Measurements from ENCODE around the gene ARSB.
A peak's percentile ranks its signal among the peaks of the same experiment; 100 is the strongest.
"Not testable (repeated sequence)": the region's sequence is repeated elsewhere in the genome, so short reads cannot be mapped to it uniquely, and the experiment has no call there.

ARSB gene

GRCh38 chr5:78983601-78984438 is 1.3 kb downstream of the ARSB start:
- Histone ChIP-seq H3K36me3 (replicated peaks) (no peaks in the 10 kb centered on the region), H3K4me1 (peaks cover 13% of the 10 kb centered on the region), H3K27me3 (ENCODE audit: low read depth) (no peaks in the 10 kb centered on the region), H3K4me3 (peak overlapping the region; percentile 42), H3K9me3 (no peaks in the 10 kb centered on the region)
- DNase-seq (ENCODE audit: low spot score in 2 of 2), result peak in 1 of 2 experiments; percentile 28
- in situ Hi-C loops (cut with MboI; ENCODE audit: low sequenced_read_pairs), result no loop called here

- H3K4me3 ChIP-seq; H3K9me3 ChIP-seq; H3K36me3 ChIP-seq (replicated peaks); DNase-seq (ENCODE audit: low spot score in 2 of 2); in situ Hi-C loops (cut with MboI; ENCODE audit: low sequenced_read_pairs); H3K27me3 ChIP-seq (ENCODE audit: low read depth): not testable (repeated sequence)
- peaks cover 13% of the 10 kb centered on the region for H3K4me1 ChIP-seq
Observed at GRCh38 chr5:78983194-78983593, 1.9 kb downstream of the ARSB start.

DNA sequence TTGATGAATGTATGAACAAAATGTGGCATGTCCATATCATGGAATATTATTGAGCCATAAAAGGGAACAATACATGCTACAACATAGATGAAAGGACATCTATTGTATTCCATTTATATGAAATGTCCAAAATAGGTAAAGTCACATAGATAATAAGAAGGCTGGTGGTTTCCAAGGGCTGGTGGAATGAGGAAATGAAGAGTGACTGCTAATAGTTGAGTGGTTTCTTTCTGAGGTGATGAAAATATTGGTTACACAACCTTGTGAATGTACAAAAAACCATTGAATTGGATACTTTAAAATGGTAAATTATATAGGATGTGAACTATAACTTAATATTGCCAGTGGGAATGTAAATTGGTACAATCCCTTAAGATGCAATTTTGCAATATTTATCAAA is 5.2 kb downstream of the ARSB start:
- no peak overlapping the region for H3K4me3 ChIP-seq
- DNase-seq (ENCODE audit: low spot score in 2 of 2), result no peak
- in situ Hi-C loops (cut with MboI; ENCODE audit: low sequenced_read_pairs), result no loop called here
- peaks cover 7% of the 10 kb centered on the region for H3K4me1 ChIP-seq
- H3K27me3 ChIP-seq (ENCODE audit: low read depth), result no peaks in the 10 kb centered on the region
- no peaks in the 10 kb centered on the region for H3K9me3 ChIP-seq
- no peaks in the 10 kb centered on the region for H3K36me3 ChIP-seq (replicated peaks)

GRCh38 chr5:78979117-78979742 is 5.9 kb downstream of the ARSB start:
- Histone ChIP-seq H3K36me3 (replicated peaks) (no peaks in the 10 kb centered on the region), H3K4me3 (no peak overlapping the region), H3K4me1 (peaks cover 7% of the 10 kb centered on the region), H3K9me3 (no peaks in the 10 kb centered on the region), H3K27me3 (ENCODE audit: low read depth) (no peaks in the 10 kb centered on the region)
- in situ Hi-C loops (cut with MboI; ENCODE audit: low sequenced_read_pairs), result no loop called here
- DNase-seq (ENCODE audit: low spot score in 2 of 2), result no peak

GRCh38 chr5:78975035-78975434 is 10.1 kb downstream of the ARSB start:
- H3K36me3 ChIP-seq (replicated peaks), result no peaks in the 10 kb centered on the region
- H3K9me3 ChIP-seq, result no peaks in the 10 kb centered on the region
- no peaks in the 10 kb centered on the region for H3K27me3 ChIP-seq (ENCODE audit: low read depth)
- no peaks in the 10 kb centered on the region for H3K4me1 ChIP-seq
- H3K4me3 ChIP-seq, result no peak overlapping the region
- no peak for DNase-seq (ENCODE audit: low spot score in 2 of 2)
- in situ Hi-C loops (cut with MboI; ENCODE audit: low sequenced_read_pairs), result no loop called here

DNA sequence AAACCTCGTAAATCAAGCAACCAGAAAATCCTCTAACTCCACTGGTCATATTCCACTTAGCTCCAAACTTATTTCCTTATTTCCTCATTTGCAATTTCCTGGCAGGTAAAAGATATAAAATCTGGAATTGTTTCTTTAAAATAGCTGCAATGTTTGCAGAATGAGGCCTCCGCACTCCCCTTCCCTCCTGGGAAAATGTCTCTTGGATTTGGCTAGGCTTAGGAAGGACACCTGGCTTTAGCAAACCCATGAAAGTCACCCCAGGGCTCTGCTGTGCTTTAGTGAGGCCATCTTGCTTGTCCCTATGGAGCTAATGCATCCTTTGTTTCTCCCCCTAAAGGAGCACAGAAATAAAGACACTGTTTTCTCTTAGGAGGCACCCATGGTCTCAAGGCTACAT is 10.5 kb downstream of the ARSB start:
- DNase-seq (ENCODE audit: low spot score in 2 of 2), result no peak
- Histone ChIP-seq H3K4me3 (no peak overlapping the region), H3K4me1 (no peaks in the 10 kb centered on the region), H3K27me3 (ENCODE audit: low read depth) (no peaks in the 10 kb centered on the region), H3K36me3 (replicated peaks) (no peaks in the 10 kb centered on the region), H3K9me3 (no peaks in the 10 kb centered on the region)
- in situ Hi-C loops (cut with MboI; ENCODE audit: low sequenced_read_pairs), result no loop called here

DNA sequence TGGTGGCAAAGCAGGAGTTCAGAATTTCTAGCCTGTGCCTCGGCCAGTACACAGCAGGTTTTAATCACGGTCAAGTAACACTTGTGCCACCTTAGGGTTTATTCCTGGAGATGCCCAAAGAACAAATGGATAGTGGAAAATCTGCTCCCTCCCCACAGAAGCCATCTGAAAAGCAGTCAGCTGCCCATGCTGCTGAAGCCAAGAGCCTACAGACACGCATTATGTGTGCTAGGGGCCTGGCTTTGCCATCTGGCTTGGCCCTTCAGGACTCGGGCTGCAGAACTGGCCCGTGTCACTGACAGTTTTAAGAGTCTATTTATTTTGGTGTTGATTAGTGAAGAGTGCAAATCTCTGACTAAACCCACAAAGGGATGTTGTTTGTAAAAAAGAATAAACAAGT is 11.1 kb downstream of the ARSB start:
- Histone ChIP-seq H3K9me3 (no peaks in the 10 kb centered on the region), H3K4me1 (no peaks in the 10 kb centered on the region), H3K36me3 (replicated peaks) (no peaks in the 10 kb centered on the region), H3K27me3 (ENCODE audit: low read depth) (no peaks in the 10 kb centered on the region), H3K4me3 (no peak overlapping the region)
- DNase-seq (ENCODE audit: low spot score in 2 of 2), result no peak
- in situ Hi-C loops (cut with MboI; ENCODE audit: low sequenced_read_pairs), result no loop called here

DNA sequence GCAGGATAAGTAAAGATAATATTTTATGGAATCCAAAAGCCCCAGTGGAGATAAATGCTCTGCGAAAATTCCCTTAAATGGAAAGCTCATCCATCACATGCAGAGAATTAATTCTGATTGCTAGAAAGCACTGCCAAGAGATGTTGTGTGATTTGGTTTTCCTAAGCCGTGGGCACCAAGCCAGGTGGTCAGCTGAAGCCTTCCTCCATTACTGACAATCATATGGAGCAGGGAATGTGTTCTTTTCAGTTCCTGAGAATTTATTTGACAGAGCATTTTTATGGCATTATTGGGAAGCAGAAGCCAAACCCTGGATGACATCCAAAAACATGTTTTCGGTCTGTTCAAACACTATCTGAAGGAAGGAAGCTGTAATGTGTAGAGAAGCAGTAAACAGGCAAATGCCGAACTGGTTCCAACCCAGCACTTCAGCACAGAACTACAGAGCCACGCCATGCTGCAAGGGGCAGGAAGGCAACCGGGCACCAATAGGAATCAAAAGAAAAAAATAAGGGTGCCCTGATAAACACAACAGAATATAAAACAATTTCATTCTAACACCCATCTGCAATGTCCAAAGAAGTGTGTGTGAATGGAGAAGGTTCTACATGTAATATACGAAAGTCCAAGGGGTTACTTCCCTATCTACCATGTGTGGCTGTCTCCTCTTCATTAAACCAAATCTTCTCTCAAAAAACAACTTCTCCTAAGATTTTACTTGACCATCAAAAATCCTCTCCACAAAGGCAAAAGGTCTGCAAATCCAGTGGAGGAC is 12.3 kb downstream of the ARSB start:
- H3K4me3 ChIP-seq, result no peak overlapping the region
- in situ Hi-C loops (cut with MboI; ENCODE audit: low sequenced_read_pairs), result no loop called here
- DNase-seq (ENCODE audit: low spot score in 2 of 2), result no peak
- H3K9me3 ChIP-seq, result no peaks in the 10 kb centered on the region
- no peaks in the 10 kb centered on the region for H3K4me1 ChIP-seq
- H3K36me3 ChIP-seq (replicated peaks), result no peaks in the 10 kb centered on the region
- H3K27me3 ChIP-seq (ENCODE audit: low read depth), result no peaks in the 10 kb centered on the region

GRCh38 chr5:78971998-78972397 is 13.1 kb downstream of the ARSB start:
- Histone ChIP-seq H3K36me3 (replicated peaks) (no peaks in the 10 kb centered on the region), H3K27me3 (ENCODE audit: low read depth) (no peaks in the 10 kb centered on the region), H3K4me1 (no peaks in the 10 kb centered on the region), H3K9me3 (no peaks in the 10 kb centered on the region), H3K4me3 (no peak overlapping the region)
- DNase-seq (ENCODE audit: low spot score in 2 of 2), result no peak
- in situ Hi-C loops (cut with MboI; ENCODE audit: low sequenced_read_pairs), result no loop called here

- Histone ChIP-seq H3K9me3 (no peaks in the 10 kb centered on the region), H3K27me3 (ENCODE audit: low read depth) (no peaks in the 10 kb centered on the region), H3K4me3 (no peak overlapping the region), H3K36me3 (replicated peaks) (no peaks in the 10 kb centered on the region), H3K4me1 (no peaks in the 10 kb centered on the region)
- no peak for DNase-seq (ENCODE audit: low spot score in 2 of 2)
- in situ Hi-C loops (cut with MboI; ENCODE audit: low sequenced_read_pairs), result no loop called here
Observed at GRCh38 chr5:78968781-78969180, 16.3 kb downstream of the ARSB start.

GRCh38 chr5:78964889-78965288 is 20.2 kb downstream of the ARSB start:
- Histone ChIP-seq H3K4me3 (no peak overlapping the region), H3K36me3 (replicated peaks) (no peaks in the 10 kb centered on the region), H3K9me3 (no peaks in the 10 kb centered on the region), H3K27me3 (ENCODE audit: low read depth) (no peaks in the 10 kb centered on the region), H3K4me1 (no peaks in the 10 kb centered on the region)
- no peak for DNase-seq (ENCODE audit: low spot score in 2 of 2)
- in situ Hi-C loops (cut with MboI; ENCODE audit: low sequenced_read_pairs), result no loop called here

DNA sequence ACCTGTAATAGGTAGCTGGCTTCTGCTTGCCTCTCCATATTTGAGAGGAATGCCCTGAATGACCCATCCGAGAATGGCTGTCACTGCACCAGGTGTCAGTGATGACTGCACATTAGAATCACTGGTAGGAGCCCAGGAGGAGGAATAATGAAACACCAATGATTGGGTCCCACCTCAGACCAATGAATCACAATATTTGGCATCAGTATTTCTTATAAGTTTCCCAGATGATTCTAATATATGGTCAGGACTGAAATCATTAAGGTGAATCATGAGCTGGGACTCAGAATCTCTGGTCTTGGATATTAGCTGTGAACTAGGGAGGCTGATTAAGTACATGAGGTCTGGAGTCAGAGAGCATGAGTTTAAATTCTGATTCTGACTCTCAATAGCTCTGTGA is 23.4 kb downstream of the ARSB start:
- no peak overlapping the region for H3K4me3 ChIP-seq
- H3K36me3 ChIP-seq (replicated peaks), result no peaks in the 10 kb centered on the region
- H3K27me3 ChIP-seq (ENCODE audit: low read depth), result no peaks in the 10 kb centered on the region
- no peaks in the 10 kb centered on the region for H3K9me3 ChIP-seq
- in situ Hi-C loops (cut with MboI; ENCODE audit: low sequenced_read_pairs), result no loop called here
- no peak for DNase-seq (ENCODE audit: low spot score in 2 of 2)
- H3K4me1 ChIP-seq, result peaks cover 10% of the 10 kb centered on the region

GRCh38 chr5:78959767-78960166 is 25.3 kb downstream of the ARSB start:
- in situ Hi-C loops (cut with MboI; ENCODE audit: low sequenced_read_pairs), result no loop called here
- H3K36me3 ChIP-seq (replicated peaks), result no peaks in the 10 kb centered on the region
- DNase-seq (ENCODE audit: low spot score in 2 of 2), result no peak

More at GRCh38 chr5:78959767-78960166, 25.3 kb downstream of the ARSB start:
- Histone ChIP-seq H3K9me3 (no peaks in the 10 kb centered on the region), H3K4me1 (peaks cover 13% of the 10 kb centered on the region), H3K4me3 (no peak overlapping the region), H3K27me3 (ENCODE audit: low read depth) (no peaks in the 10 kb centered on the region)

Measured in HAP-1 (cell line).